ENCODE data around the gene FOXR2.

The FOXR2 gene

GRCh38 chrX:55623100-55623499 lies at the start of gene FOXR2:
Gene FOXR2, plus strand, starts transcription at chrX:55623400. Its CDS starts 312 bp downstream, at chrX:55623712.
- no peak for DNase-seq

- no peak for DNase-seq
These were observed 44.1 kb upstream of the FOXR2 start for GRCh38 chrX:55579115-55579514.

- no peak for DNase-seq
These were observed 40.8 kb upstream of the FOXR2 start for GRCh38 chrX:55582447-55582846.

GRCh38 chrX:55593296-55593695 lies 29.9 kb upstream of the FOXR2 start:
- no peak for DNase-seq

- DNase-seq = no peak
These were observed 29.4 kb upstream of the FOXR2 start for GRCh38 chrX:55593756-55594257.

GRCh38 chrX:55598333-55598732 lies 24.9 kb upstream of the FOXR2 start:
- no peak for DNase-seq

GRCh38 chrX:55619547-55619946 lies 3.7 kb upstream of the FOXR2 start:
- DNase-seq = no peak

- no peak for DNase-seq
These were observed 1.2 kb downstream of the FOXR2 start for GRCh38 chrX:55624403-55624802.

- no peak for DNase-seq
These were observed 12.9 kb downstream of the FOXR2 start for GRCh38 chrX:55636109-55636508.

- DNase-seq = no peak
These were observed 15.7 kb downstream of the FOXR2 start for GRCh38 chrX:55638933-55639332.

- no peak for DNase-seq
These were observed 17.7 kb downstream of the FOXR2 start for GRCh38 chrX:55640854-55641253.

- no peak for DNase-seq
These were observed 25.2 kb downstream of the FOXR2 start for GRCh38 chrX:55648434-55648833.

- DNase-seq = no peak
These were observed 36.7 kb downstream of the FOXR2 start for GRCh38 chrX:55659931-55660330.

- DNase-seq = no peak
These were observed 40.4 kb downstream of the FOXR2 start for GRCh38 chrX:55663584-55663983.

- no peak for DNase-seq
These were observed 44.9 kb downstream of the FOXR2 start for GRCh38 chrX:55668084-55668483.
